ENCODE measurements around the gene H2AZ2.
"Not testable (repeated sequence)": the region's sequence is repeated elsewhere in the genome, so short reads cannot be mapped to it uniquely, and the experiment has no call there.

H2AZ2 gene

GRCh38 chr7:44872787-44873186 lies 24.9 kb upstream of the H2AZ2 start:
- H3K27me3 ChIP-seq (replicated peaks in 2 of 5; ENCODE audit: control insufficient read depth in 4 of 5, insufficient read depth in 5 of 5, low read length in 4 of 5) = no peaks in the 10 kb centered on the region
- 100% methylated on average over 1 of the region's 1 CpG for WGBS (ENCODE audit: insufficient coverage)
- DNase-seq = no peak
- ChIA-PET CTCF (interaction anchor here (0.7 to 1.7 kb wide), 7 partner anchors 9 to 86 kb away, joined by 3 to 4 read pairs (median 3); partner anchors contain the start of gene PURB), POLR2A (interaction anchor here (2.1 kb wide), 1 partner anchor 12 kb away, joined by 8 read pairs; the partner anchor contains the start of gene PURB)
- H3K27ac ChIP-seq (ENCODE audit: insufficient read depth in 1 of 2, low read depth in 1 of 2, low read length in 2 of 2, poor library complexity in 1 of 2, severe bottlenecking in 2 of 2) = no peak overlapping the region
- no peaks in the 10 kb centered on the region for H3K4me1 ChIP-seq (ENCODE audit: control extremely low read depth in 1 of 4, control insufficient read depth in 4 of 4, insufficient read depth in 4 of 4, low read length in 3 of 4)
- no peaks in the 10 kb centered on the region for H3K9me3 ChIP-seq (ENCODE audit: control extremely low read depth in 1 of 5, control insufficient read depth in 4 of 5, insufficient read depth in 2 of 5, low read depth in 1 of 5, low read length in 4 of 5)
- H3K4me3 ChIP-seq (ENCODE audit: control insufficient read depth in 1 of 7, extremely low read depth in 1 of 7, insufficient read depth in 4 of 7, low read depth in 2 of 7, low read length in 6 of 7) = no peak overlapping the region
- peaks cover 0 to 2% (median 0%) of the 10 kb centered on the region in 4 experiments for H3K36me3 ChIP-seq (ENCODE audit: control insufficient read depth in 4 of 4, insufficient read depth in 4 of 4, low read length in 3 of 4)

- H3K27ac ChIP-seq (ENCODE audit: insufficient read depth in 1 of 2, low read depth in 1 of 2, low read length in 2 of 2, poor library complexity in 1 of 2, severe bottlenecking in 2 of 2); H3K36me3 ChIP-seq (ENCODE audit: control insufficient read depth in 4 of 4, insufficient read depth in 4 of 4, low read length in 3 of 4); H3K9me3 ChIP-seq (ENCODE audit: control extremely low read depth in 1 of 5, control insufficient read depth in 4 of 5, insufficient read depth in 2 of 5, low read depth in 1 of 5, low read length in 4 of 5); CTCF ChIA-PET; H3K4me1 ChIP-seq (ENCODE audit: control extremely low read depth in 1 of 4, control insufficient read depth in 4 of 4, insufficient read depth in 4 of 4, low read length in 3 of 4); POLR2A ChIA-PET; H3K4me3 ChIP-seq (ENCODE audit: control insufficient read depth in 1 of 7, extremely low read depth in 1 of 7, insufficient read depth in 4 of 7, low read depth in 2 of 7, low read length in 6 of 7); DNase-seq; H3K27me3 ChIP-seq (replicated peaks in 2 of 5; ENCODE audit: control insufficient read depth in 4 of 5, insufficient read depth in 5 of 5, low read length in 4 of 5): not testable (repeated sequence)
- WGBS (ENCODE audit: insufficient coverage) = over 99% methylated on average over 13 of the region's 23 CpGs
These were observed 24.0 kb upstream of the H2AZ2 start for GRCh38 chr7:44871918-44872317.

GRCh38 chr7:44870780-44871179 lies 22.9 kb upstream of the H2AZ2 start:
- CTCF ChIA-PET; DNase-seq; H3K9me3 ChIP-seq (ENCODE audit: control extremely low read depth in 1 of 5, control insufficient read depth in 4 of 5, insufficient read depth in 2 of 5, low read depth in 1 of 5, low read length in 4 of 5); H3K27me3 ChIP-seq (replicated peaks in 2 of 5; ENCODE audit: control insufficient read depth in 4 of 5, insufficient read depth in 5 of 5, low read length in 4 of 5); H3K4me1 ChIP-seq (ENCODE audit: control extremely low read depth in 1 of 4, control insufficient read depth in 4 of 4, insufficient read depth in 4 of 4, low read length in 3 of 4); H3K4me3 ChIP-seq (ENCODE audit: control insufficient read depth in 1 of 7, extremely low read depth in 1 of 7, insufficient read depth in 4 of 7, low read depth in 2 of 7, low read length in 6 of 7); POLR2A ChIA-PET; H3K27ac ChIP-seq (ENCODE audit: insufficient read depth in 1 of 2, low read depth in 1 of 2, low read length in 2 of 2, poor library complexity in 1 of 2, severe bottlenecking in 2 of 2); H3K36me3 ChIP-seq (ENCODE audit: control insufficient read depth in 4 of 4, insufficient read depth in 4 of 4, low read length in 3 of 4): not testable (repeated sequence)
- 98% methylated on average over 18 of the region's 29 CpGs for WGBS (ENCODE audit: insufficient coverage)

GRCh38 chr7:44870336-44870735 lies 22.4 kb upstream of the H2AZ2 start:
- POLR2A ChIA-PET; H3K4me1 ChIP-seq (ENCODE audit: control extremely low read depth in 1 of 4, control insufficient read depth in 4 of 4, insufficient read depth in 4 of 4, low read length in 3 of 4); H3K27ac ChIP-seq (ENCODE audit: insufficient read depth in 1 of 2, low read depth in 1 of 2, low read length in 2 of 2, poor library complexity in 1 of 2, severe bottlenecking in 2 of 2); H3K9me3 ChIP-seq (ENCODE audit: control extremely low read depth in 1 of 5, control insufficient read depth in 4 of 5, insufficient read depth in 2 of 5, low read depth in 1 of 5, low read length in 4 of 5); DNase-seq; H3K27me3 ChIP-seq (replicated peaks in 2 of 5; ENCODE audit: control insufficient read depth in 4 of 5, insufficient read depth in 5 of 5, low read length in 4 of 5); H3K36me3 ChIP-seq (ENCODE audit: control insufficient read depth in 4 of 4, insufficient read depth in 4 of 4, low read length in 3 of 4); CTCF ChIA-PET; H3K4me3 ChIP-seq (ENCODE audit: control insufficient read depth in 1 of 7, extremely low read depth in 1 of 7, insufficient read depth in 4 of 7, low read depth in 2 of 7, low read length in 6 of 7): not testable (repeated sequence)
- 100% methylated on average over 1 of the region's 3 CpGs for WGBS (ENCODE audit: insufficient coverage)

- H3K27me3 ChIP-seq (replicated peaks in 2 of 5; ENCODE audit: control insufficient read depth in 4 of 5, insufficient read depth in 5 of 5, low read length in 4 of 5) = no peaks in the 10 kb centered on the region
- no peaks in the 10 kb centered on the region for H3K9me3 ChIP-seq (ENCODE audit: control extremely low read depth in 1 of 5, control insufficient read depth in 4 of 5, insufficient read depth in 2 of 5, low read depth in 1 of 5, low read length in 4 of 5)
- H3K27ac ChIP-seq (ENCODE audit: insufficient read depth in 1 of 2, low read depth in 1 of 2, low read length in 2 of 2, poor library complexity in 1 of 2, severe bottlenecking in 2 of 2) = no peak overlapping the region
- CTCF ChIA-PET = interaction anchor here (0.6 to 5.3 kb wide), 4 partner anchors 9 to 55 kb away, joined by 3 to 36 read pairs (median 5); no protein-coding TSS in a partner anchor
- DNase-seq = no peak
- no peak overlapping the region for H3K4me3 ChIP-seq (ENCODE audit: control insufficient read depth in 1 of 7, extremely low read depth in 1 of 7, insufficient read depth in 4 of 7, low read depth in 2 of 7, low read length in 6 of 7)
- H3K36me3 ChIP-seq (ENCODE audit: control insufficient read depth in 4 of 4, insufficient read depth in 4 of 4, low read length in 3 of 4) = no peaks in the 10 kb centered on the region
- POLR2A ChIA-PET = interaction anchor here (0.7 kb wide), 1 partner anchor 17 kb away, joined by 3 read pairs; no protein-coding TSS in a partner anchor
- WGBS (ENCODE audit: insufficient coverage) = 80% methylated on average over 2 of the region's 4 CpGs
- no peaks in the 10 kb centered on the region for H3K4me1 ChIP-seq (ENCODE audit: control extremely low read depth in 1 of 4, control insufficient read depth in 4 of 4, insufficient read depth in 4 of 4, low read length in 3 of 4)
These were observed 19.4 kb upstream of the H2AZ2 start for GRCh38 chr7:44867073-44867995.

GRCh38 chr7:44861949-44862348 lies 14.1 kb upstream of the H2AZ2 start:
- H3K4me1 ChIP-seq (ENCODE audit: control extremely low read depth in 1 of 4, control insufficient read depth in 4 of 4, insufficient read depth in 4 of 4, low read length in 3 of 4); H3K9me3 ChIP-seq (ENCODE audit: control extremely low read depth in 1 of 5, control insufficient read depth in 4 of 5, insufficient read depth in 2 of 5, low read depth in 1 of 5, low read length in 4 of 5); DNase-seq; H3K4me3 ChIP-seq (ENCODE audit: control insufficient read depth in 1 of 7, extremely low read depth in 1 of 7, insufficient read depth in 4 of 7, low read depth in 2 of 7, low read length in 6 of 7); H3K36me3 ChIP-seq (ENCODE audit: control insufficient read depth in 4 of 4, insufficient read depth in 4 of 4, low read length in 3 of 4); H3K27me3 ChIP-seq (replicated peaks in 2 of 5; ENCODE audit: control insufficient read depth in 4 of 5, insufficient read depth in 5 of 5, low read length in 4 of 5); H3K27ac ChIP-seq (ENCODE audit: insufficient read depth in 1 of 2, low read depth in 1 of 2, low read length in 2 of 2, poor library complexity in 1 of 2, severe bottlenecking in 2 of 2); POLR2A ChIA-PET: not testable (repeated sequence)
- CTCF ChIA-PET = interaction anchor here (1.0 to 1.2 kb wide), 4 partner anchors 11 to 274 kb away, joined by 3 to 4 read pairs (median 3); no protein-coding TSS in a partner anchor
- 63% methylated on average over 2 of the region's 4 CpGs for WGBS (ENCODE audit: insufficient coverage)

GRCh38 chr7:44858161-44858560 lies 10.3 kb upstream of the H2AZ2 start:
- Histone ChIP-seq H3K4me3 (ENCODE audit: control insufficient read depth in 1 of 7, extremely low read depth in 1 of 7, insufficient read depth in 4 of 7, low read depth in 2 of 7, low read length in 6 of 7) (no peak overlapping the region), H3K9me3 (ENCODE audit: control extremely low read depth in 1 of 5, control insufficient read depth in 4 of 5, insufficient read depth in 2 of 5, low read depth in 1 of 5, low read length in 4 of 5) (no peaks in the 10 kb centered on the region), H3K27me3 (replicated peaks in 2 of 5; ENCODE audit: control insufficient read depth in 4 of 5, insufficient read depth in 5 of 5, low read length in 4 of 5) (no peaks in the 10 kb centered on the region), H3K27ac (ENCODE audit: insufficient read depth in 1 of 2, low read depth in 1 of 2, low read length in 2 of 2, poor library complexity in 1 of 2, severe bottlenecking in 2 of 2) (no peak overlapping the region), H3K36me3 (ENCODE audit: control insufficient read depth in 4 of 4, insufficient read depth in 4 of 4, low read length in 3 of 4) (no peaks in the 10 kb centered on the region), H3K4me1 (ENCODE audit: control extremely low read depth in 1 of 4, control insufficient read depth in 4 of 4, insufficient read depth in 4 of 4, low read length in 3 of 4) (peaks cover 0 to 3% (median under 1%) of the 10 kb centered on the region in 4 experiments)
- POLR2A ChIA-PET = interaction anchor here (1.5 kb wide), 1 partner anchor 23 kb away, joined by 3 read pairs; no protein-coding TSS in a partner anchor
- WGBS (ENCODE audit: insufficient coverage) = no CpG with 5 or more reads among the region's 2 CpGs
- peak in 2 of 3 donors; percentile 44 to 48 for DNase-seq
- CTCF ChIA-PET = interaction anchor here (0.6 to 5.0 kb wide), 14 partner anchors 9 to 278 kb away, joined by 3 to 69 read pairs (median 4); partner anchors contain the start of genes H2AZ2 and PURB

Measured in common myeloid progenitor, CD34-positive (primary cell).